ENCODE measurements around the gene SCARF2. TPM values are rescaled to one million over a fixed set of nuclear protein-coding genes. Genes with fewer than 3 reads are reported as not detected.

SCARF2 gene
- total and polyA plus RNA-seq, 2 of the 8 experiments (the other 6 are each of a cell fraction or from before 2014, with no cell fraction given) = 4.2 to 9.8 TPM

GRCh38 chr22:20438427-20438677 is 727 bp upstream of the SCARF2 start (continued):
- TF ChIP-seq CBX8 (IDR thresholded peaks at IDR 0.05; ENCODE audit: borderline replicate concordance, low read depth, low read length) (no peak), ASH2L (IDR thresholded peaks at IDR 0.05; ENCODE audit: low read length) (no peak), RAD21 (IDR thresholded peaks at IDR 0.05 in 1 of 2, conservative IDR thresholded peaks at IDR 0.05 in 1 of 2; ENCODE audit: low read depth in 2 of 2, low read length in 2 of 2) (no peak), TBP (IDR thresholded peaks at IDR 0.05; ENCODE audit: low read depth, low read length) (no peak), RFX5 (IDR thresholded peaks at IDR 0.05; ENCODE audit: borderline replicate concordance, low read depth, low read length) (no peak), JUND (IDR thresholded peaks at IDR 0.05; ENCODE audit: low read length) (no peak), ZNF274 (IDR thresholded peaks at IDR 0.05; ENCODE audit: borderline replicate concordance, extremely low read depth, low read length) (no peak), ATF3 (IDR thresholded peaks at IDR 0.05; ENCODE audit: insufficient read depth, low read depth, low read length) (no peak)
- TF ChIP-seq, protein P1, sequence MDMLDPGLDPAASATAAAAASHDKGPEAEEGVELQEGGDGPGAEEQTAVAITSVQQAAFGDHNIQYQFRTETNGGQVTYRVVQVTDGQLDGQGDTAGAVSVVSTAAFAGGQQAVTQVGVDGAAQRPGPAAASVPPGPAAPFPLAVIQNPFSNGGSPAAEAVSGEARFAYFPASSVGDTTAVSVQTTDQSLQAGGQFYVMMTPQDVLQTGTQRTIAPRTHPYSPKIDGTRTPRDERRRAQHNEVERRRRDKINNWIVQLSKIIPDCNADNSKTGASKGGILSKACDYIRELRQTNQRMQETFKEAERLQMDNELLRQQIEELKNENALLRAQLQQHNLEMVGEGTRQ (IDR thresholded peaks at IDR 0.05; ENCODE audit: low read length) = no peak
